CD4-positive, alpha-beta T cell treated with Interleukin-4 for 4 hours (primary cell): ENCODE results near the gene AGRN.
"Not testable (repeated sequence)": the region's sequence is repeated elsewhere in the genome, so short reads cannot be mapped to it uniquely, and the experiment has no call there.

Experiments
- DNase-seq: peaks from one replicate; pipeline ENCODE4 v3.0.0-alpha.2; 2020

AGRN gene

DNA sequence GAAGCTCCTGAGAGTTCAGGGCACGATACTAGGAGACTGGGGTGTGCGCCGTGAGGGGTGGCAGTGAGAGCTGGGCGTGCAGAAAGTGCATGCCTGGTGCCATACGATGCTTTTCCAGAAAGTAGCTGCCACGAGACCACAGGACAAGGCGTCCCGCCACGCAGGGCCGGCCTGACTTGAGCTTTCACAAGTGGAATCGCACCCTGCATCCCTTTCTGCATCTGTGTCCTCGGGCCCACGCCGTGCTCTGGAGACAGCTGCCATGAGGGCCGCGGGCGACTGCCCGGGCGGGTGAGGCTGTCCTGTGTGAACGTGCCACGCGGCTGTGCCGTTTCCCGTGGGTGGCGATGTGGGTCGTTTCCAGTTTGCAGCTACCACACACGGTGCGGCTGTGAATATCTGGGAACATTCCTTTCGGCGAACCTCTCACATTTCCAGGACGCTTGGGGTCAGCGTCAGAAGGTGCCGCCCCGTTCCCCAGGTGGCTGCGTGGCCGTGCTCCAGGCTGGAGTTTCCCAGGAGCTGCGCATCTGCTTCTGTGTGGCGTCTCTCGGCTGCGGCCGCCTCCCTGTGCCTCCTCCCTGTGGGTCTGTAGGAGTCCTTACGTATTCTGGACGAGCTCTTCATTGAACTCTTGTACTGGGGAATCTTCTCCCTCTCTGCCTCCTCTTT is 37.0 kb upstream of the AGRN start:
- no peak for DNase-seq

GRCh38 chr1:983798-984475 is 36.0 kb upstream of the AGRN start:
- DNase-seq: peak; percentile 40

DNA sequence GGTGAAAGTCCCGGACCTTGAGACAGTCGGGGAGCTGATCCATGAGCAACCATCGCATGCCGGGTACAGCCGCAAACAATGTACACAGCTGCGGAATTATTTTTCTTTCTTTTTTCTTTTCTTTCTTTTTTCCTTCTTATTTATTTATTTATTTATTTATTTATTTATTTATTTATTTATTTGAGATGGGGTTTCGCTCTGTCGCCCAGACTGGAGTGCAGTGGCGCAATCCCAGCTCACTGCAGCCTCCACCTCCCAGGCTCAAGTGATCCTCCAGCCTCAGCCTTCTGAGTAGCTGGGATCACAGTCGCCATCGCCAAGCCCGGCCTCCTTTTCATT is 35.5 kb upstream of the AGRN start:
- DNase-seq: no peak

DNA sequence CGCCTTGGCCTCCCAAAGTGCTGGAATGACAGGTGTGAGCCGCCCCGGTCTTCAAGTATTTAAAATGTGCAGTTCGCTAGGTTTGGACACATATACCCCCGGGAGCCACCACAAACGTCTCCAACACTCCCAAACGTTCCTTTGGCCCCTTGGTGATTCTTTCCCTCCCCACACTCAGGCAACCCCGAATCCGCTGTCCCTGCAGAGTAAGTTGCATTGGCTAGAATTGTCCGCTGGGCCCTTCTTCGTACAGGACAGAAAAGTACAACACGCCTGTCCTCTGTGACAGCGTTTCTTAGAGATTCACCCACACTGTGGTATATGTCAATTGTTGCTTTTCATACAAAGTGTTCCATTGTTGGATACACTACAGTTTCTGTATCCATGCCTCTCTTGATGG is 34.8 kb upstream of the AGRN start:
- no peak for DNase-seq

- not testable (repeated sequence) for DNase-seq
These were observed 31.9 kb upstream of the AGRN start for GRCh38 chr1:988061-988460.

DNA sequence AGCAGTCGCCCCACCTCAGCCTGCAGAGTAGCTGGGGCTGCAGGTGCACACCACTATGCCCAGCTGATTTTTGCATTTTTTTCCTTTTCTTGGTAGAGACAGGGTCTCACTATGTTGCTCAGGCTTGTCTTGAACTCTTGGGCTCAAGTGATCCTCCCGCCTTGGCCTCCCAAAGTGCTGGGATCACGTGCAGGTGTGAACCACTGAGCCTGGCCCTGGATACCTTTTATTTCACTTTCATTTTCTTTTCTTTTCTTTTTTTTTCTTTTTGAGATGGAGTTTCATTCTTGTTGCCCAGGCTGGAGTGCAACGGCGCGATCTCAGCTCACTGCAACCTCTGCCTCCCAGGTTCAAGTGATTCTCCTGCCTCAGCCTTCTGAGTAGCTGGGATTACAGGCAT is 28.6 kb upstream of the AGRN start:
- not testable (repeated sequence) for DNase-seq

DNA sequence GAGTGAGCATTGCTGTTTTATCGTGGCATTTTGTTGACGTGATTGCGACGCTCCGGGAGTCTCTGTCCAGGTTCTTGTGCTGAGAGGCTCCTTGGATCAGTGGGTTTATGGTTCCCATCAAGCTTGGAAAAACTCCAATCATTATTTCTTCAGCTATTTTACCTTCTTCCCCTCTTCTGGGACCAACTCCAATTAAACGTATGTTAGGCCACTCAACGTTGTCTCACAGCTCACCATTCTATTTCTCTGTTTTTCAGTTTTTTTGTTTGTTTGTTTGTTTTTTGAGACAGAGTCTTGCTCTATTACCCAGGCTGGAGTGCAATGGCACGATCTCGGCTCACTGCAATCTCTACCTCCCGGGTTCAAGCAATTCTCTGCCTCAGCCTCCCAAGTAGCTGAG is 28.0 kb upstream of the AGRN start:
- no peak for DNase-seq

DNA sequence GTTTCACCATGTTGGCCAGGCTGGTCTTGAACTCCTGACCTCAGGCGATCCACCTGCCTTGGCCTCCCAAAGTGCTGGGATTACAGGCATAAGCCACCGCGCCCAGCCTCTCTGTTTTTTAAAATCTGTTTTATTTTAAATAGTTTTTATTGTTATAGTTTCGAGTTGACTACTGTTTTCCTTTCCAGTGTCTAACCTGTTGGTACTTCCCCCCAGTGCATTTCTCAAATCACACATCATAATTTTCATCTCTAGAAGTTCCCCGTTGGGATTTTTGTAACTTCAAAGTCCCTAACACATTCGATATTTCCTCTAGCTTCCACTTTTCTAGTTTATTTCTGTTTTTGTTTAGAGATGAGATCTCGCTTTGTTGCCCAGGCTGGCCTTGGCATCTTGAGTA is 27.6 kb upstream of the AGRN start:
- no peak for DNase-seq

DNA sequence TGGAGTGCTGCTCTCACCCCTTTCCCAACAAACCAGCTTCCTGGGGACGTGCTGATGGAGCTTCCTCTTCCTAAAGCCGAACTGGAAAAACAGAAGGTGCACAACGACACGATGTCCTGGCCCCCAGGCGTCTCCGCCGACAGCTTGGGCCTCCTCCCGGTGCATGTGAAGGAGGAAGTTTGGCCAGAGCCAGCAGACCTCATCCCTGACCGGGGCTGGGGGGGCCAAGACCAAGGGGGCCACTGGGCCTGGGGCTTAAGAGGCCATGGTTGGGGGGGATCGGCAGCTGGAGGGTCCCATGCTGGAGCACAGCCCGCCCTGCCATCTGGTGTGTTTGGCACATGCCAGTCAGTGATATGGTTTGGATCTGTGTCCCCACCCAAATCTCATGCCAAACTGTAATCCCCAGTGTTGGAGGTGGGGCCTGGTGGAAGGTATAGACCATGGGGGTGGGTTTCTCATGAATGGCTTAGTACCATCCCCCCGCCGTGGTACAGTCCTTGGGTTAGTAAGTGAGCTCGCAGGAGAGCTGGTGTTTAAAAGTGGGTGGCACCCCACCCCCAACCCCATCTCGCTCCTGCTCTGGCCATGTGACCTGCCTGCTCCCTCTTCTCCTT is 26.4 kb upstream of the AGRN start:
- no peak for DNase-seq

DNA sequence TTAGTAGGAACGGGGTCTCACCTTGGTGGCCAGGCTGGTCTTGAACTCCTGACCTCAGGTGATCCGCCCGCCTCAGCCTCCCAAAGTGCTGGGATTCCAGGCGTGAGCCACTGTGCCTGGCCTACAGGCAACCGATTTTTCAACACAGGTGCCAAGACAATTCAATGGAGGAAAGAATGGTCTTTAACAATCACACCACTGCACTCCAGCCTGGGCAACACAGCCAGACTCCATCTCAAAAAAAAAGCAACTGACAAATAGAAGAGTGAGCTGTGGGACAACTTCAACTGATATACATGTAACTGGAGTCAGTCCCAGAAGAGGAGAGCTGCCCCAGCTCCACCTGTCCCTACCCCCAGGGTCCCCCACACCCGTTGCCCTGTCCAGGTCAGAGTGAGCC is 25.4 kb upstream of the AGRN start:
- DNase-seq: not testable (repeated sequence)

- no peak for DNase-seq
These were observed 24.0 kb upstream of the AGRN start for GRCh38 chr1:995665-996633.

DNA sequence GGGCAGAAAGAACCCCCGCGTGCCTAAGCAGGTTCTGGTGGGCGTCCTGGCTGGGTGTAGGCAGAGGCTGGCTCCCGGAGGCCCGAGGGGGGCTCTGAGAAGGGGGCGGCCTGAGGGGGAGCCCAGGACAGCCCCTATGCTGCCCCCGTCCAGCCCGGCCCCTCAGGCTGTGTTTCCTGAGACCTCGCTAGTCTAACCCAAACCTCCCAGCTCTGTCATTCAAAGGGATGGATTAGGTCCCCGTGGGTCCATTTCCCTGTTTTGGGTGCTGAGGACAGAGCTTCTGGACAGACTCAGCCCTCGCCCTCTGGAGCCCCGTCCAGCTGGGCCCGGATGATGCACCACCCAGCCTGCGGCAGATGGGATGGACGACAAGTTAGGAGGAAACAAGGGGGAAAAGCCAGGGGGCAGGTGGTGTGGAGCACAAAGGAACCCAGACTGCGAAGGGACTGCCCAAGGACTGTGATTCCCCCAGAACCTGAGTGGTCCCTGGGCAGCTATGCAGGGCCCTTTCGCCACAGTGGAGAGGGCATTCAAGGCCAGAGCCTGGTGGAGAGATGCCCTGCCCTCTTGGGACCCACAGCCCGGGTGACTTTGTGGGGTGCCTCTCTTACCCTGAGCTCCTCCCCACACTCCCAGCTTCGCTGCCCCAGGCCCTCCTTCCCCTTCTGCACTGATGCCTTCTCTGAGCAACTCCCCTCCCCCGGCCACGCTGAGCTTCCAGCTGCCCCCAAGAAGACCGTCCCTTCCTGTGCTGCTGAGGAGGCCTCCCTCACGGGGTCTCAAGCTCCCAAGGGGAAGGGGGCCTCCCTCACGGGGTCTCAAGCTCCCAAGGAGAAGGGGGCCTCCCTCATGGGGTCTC is 22.8 kb upstream of the AGRN start:
- DNase-seq: no peak

- no peak for DNase-seq
These were observed 22.3 kb upstream of the AGRN start for GRCh38 chr1:997713-997992.

- DNase-seq: no peak
These were observed 21.8 kb upstream of the AGRN start for GRCh38 chr1:997993-998744.

GRCh38 chr1:998745-998994 is 21.2 kb upstream of the AGRN start:
- no peak for DNase-seq

DNA sequence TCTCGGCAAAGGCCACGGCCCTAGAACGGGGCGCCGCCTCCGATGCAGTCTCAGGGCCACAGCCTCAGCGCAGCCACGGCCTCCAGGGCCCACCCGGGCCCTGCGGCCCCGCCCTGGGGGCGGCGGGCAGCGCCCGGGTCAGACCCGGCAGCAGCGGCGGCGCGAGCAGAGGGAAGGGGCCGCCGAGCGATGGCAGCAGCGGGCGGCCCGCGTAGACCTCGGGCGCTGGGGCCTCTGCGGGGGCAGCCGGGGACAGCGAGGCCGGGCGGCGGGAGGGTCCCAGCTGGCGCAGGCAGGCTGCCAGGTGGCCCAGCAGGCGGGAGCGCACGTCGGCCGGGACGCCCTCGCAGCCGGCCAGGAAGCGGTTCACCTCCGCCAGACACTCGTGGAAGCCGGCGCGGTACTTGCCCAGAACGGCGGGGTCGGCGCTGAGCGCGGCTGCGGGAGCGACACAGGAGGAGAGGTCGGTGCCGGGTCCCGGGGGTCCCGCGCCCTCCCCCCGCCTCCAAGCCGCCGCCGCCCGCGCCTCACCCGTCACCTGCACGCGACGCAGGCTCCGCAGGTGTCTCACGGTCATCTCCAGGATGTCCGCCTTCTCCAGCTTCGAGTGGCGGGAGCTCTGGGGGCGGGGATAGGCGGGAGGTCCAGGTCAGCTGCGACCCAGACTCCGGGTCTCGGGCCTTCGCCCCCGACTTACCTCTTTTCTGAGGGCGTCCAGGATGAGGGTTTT is 20.8 kb upstream of the AGRN start:
- no peak for DNase-seq

- DNase-seq: peak; percentile 32
These were observed 20.1 kb upstream of the AGRN start, which contains the start of gene HES4 for GRCh38 chr1:999725-1000356. HES4 (minus strand) TSS chr1:1000097; CDS start chr1:999973, 124 bp downstream.

- DNase-seq: peak; percentile 48
These were observed 19.4 kb upstream of the AGRN start for GRCh38 chr1:1000357-1001056.

GRCh38 chr1:1001057-1001783 is 18.7 kb upstream of the AGRN start:
- no peak for DNase-seq
